HG02884 (cell line): ENCODE results near the gene AIM2.
A peak's percentile ranks its signal among the peaks of the same experiment; 100 is the strongest.

Source experiments
- ATAC-seq: cut with Tn5 transposase; IDR thresholded peaks from one replicate; pipeline ENCODE4 v1.9.1; 2021; ENCODE audit warnings: mild to moderate bottlenecking, moderate library complexity; ENCODE audit not compliant: unreplicated experiment

Gene AIM2

GRCh38 chr1:159023723-159024122 is 52.8 kb downstream of the AIM2 start:
- no peak for ATAC-seq

- peak; percentile 94 for ATAC-seq
Measured at GRCh38 chr1:159015440-159015909, 61.1 kb downstream of the AIM2 start.

GRCh38 chr1:159014851-159015250 is 61.7 kb downstream of the AIM2 start:
- ATAC-seq: no peak

GRCh38 chr1:159014003-159014571 is 62.5 kb downstream of the AIM2 start:
- ATAC-seq: no peak

- no peak for ATAC-seq
Measured at GRCh38 chr1:159012495-159012894, 64.1 kb downstream of the AIM2 start.
